ENCODE data around the gene TMEM176A.

The TMEM176A gene

DNA sequence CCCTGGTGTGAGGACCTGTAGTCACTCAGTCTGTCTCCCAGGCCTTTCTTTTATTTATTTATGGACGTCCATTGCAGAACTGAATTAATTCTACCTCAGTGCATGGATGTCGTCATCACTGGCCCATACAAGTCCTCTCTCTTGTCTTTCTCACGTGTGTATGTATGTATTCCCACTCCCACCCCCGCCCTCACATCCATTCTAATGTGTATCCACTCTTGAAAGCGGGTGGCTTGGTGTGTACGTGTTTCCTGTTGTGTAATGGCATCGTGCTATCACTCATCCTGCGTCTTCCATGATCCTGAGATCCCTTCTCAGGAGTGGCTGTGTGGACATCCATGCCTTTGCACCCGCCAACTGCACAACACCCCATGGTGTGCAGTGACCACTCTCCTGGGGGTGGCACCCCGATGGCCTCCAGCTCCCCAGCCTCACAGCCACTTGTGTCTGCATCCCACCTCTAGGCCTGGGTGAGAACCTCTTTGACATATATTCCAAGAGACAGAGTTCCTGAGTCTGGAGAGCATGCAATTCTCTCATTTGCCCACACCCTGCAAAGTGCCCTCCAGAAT, 48.7 kb downstream of the TMEM176A start:
- DNase-seq (no peak), ATAC-seq (no peak)

- DNase-seq (no peak), ATAC-seq (peak; percentile 54)
Observed at GRCh38 chr7:150850273-150850672, 49.7 kb downstream of the TMEM176A start.

GRCh38 chr7:150851492-150852370, 51.2 kb downstream of the TMEM176A start:
- DNase-seq (no peak), ATAC-seq (no peak)

DNA sequence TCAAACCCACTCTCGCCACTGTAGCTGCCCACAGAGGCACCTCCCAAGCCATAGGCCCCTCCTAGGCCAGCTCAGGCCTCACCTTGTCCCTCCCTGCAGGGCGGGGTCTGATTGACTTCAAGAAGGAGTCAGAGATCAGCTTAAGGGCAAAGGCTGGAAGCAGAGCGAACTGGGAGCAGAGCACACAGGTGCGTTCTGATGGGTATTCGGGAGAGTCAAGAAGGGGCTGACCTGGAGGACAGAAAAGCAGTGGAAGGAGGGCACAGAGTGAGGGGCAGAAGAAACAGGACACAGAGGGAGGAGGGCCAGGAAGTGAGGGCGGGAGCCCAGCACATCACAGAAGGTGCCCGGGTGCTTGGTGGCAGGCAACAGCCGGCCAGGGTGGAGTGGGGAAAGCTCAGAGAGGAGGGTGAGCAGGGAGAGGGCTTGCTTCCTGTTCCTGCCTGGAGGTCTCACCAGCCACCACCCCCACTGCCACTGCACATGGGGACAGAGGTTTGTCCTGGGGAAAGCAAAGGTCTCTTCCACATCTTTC, 51.9 kb downstream of the TMEM176A start, which contains the start of gene AOC1:
TSS of gene AOC1 (plus strand) at position 147 of the 535 bp plus-strand sequence. CDS start 3,954 bp downstream, outside the sequence.
- DNase-seq (no peak), ATAC-seq (no peak)

- ATAC-seq (no peak), DNase-seq (no peak)
Observed at GRCh38 chr7:150854066-150855000, 53.8 kb downstream of the TMEM176A start.

Data from stimulated activated naive CD8-positive, alpha-beta T cell treated with anti-CD3 and anti-CD28 coated beads, Interleukin-15, Interleukin-2, amounts not matched to agents 100 U/mL and 50 U/mL, for 24 hours (primary cell).